Inflammatory macrophage treated with lipopolysaccharide for 4 hours (primary cell): ENCODE data around the gene BBS12.
A peak's percentile ranks its signal among the peaks of the same experiment; 100 is the strongest.

Experiments used
- DNase-seq: peaks from one replicate; pipeline ENCODE4 v3.0.0-alpha.2; 2020

The BBS12 gene

GRCh38 chr4:122716825-122717448 is 15.6 kb upstream of the BBS12 start:
- DNase-seq: peak; percentile 64

- no peak for DNase-seq
These were observed 14.2 kb upstream of the BBS12 start for GRCh38 chr4:122718281-122718680.

DNA sequence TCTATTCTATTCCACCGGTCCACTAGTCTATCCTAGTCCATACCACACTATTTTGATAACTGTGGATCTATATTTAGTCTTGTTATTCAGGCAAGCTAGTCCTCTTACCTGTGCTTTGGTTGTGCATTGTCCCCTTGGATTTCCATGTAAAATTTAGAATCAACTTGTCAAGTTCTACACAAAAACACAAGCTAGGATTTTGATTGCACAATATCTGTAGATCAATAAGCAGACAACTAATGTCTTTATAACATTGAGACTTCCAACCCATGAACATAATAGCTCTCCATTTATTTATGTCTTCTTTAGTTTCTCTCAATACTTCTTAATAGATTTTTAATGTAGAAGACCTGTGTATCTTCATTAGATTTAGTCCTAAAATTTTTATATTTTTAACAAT is 10.2 kb upstream of the BBS12 start:
- no peak for DNase-seq

GRCh38 chr4:122728856-122729255 is 3.6 kb upstream of the BBS12 start:
- no peak for DNase-seq

- DNase-seq: no peak
These were observed 828 bp upstream of the BBS12 start for GRCh38 chr4:122731676-122732075.

DNA sequence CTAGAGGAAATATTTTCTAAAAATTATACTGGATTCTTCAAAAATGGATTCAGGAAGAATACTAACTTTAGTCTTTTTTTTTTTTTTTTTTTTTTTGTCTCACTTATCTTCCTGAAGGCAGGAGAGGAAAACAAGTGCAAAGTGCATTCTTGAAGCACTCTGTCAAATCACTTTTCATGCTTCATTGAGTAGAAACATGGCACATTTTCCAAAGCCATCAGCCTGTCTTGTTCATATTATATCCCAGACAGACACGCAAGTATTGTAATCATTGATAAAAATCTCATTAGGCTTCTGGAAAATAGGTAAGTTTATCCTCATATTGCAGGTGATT is 1.2 kb downstream of the BBS12 start:
- no peak for DNase-seq

- DNase-seq: peak; percentile 42
These were observed 6.7 kb downstream of the BBS12 start for GRCh38 chr4:122739174-122739573.

- DNase-seq: no peak
These were observed 10.7 kb downstream of the BBS12 start for GRCh38 chr4:122742933-122743829.

GRCh38 chr4:122744229-122744628 is 11.7 kb downstream of the BBS12 start:
- peak; percentile 93 for DNase-seq

- peak; percentile 95 for DNase-seq
These were observed 14.0 kb downstream of the BBS12 start for GRCh38 chr4:122746485-122746965.

DNA sequence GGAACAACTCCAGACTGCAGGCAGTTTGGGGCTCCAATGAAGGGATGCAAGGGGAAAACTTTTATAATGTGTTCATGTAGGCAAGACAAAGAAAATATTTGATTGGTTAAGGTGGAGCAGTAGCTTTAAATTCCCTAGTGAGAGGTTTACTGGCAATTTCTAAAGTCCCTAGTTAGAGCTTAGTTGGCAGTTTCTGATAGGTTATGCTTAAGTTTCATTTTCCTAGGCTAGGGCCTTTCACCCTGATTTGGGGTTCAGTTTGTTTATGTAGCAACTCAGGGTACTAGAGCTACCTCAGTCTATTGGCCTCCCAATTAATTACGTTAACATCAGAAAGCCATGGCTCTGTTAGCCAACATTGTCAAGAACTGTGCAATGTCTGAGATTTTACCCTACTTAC is 14.6 kb downstream of the BBS12 start:
- peak; percentile 31 for DNase-seq

- peak; percentile 80 for DNase-seq
These were observed 15.4 kb downstream of the BBS12 start for GRCh38 chr4:122747883-122748282.

GRCh38 chr4:122749704-122750454 is 17.4 kb downstream of the BBS12 start:
- DNase-seq: no peak

GRCh38 chr4:122755675-122756074 is 23.2 kb downstream of the BBS12 start:
- no peak for DNase-seq

GRCh38 chr4:122758033-122758432 is 25.5 kb downstream of the BBS12 start:
- DNase-seq: peak; percentile 38

DNA sequence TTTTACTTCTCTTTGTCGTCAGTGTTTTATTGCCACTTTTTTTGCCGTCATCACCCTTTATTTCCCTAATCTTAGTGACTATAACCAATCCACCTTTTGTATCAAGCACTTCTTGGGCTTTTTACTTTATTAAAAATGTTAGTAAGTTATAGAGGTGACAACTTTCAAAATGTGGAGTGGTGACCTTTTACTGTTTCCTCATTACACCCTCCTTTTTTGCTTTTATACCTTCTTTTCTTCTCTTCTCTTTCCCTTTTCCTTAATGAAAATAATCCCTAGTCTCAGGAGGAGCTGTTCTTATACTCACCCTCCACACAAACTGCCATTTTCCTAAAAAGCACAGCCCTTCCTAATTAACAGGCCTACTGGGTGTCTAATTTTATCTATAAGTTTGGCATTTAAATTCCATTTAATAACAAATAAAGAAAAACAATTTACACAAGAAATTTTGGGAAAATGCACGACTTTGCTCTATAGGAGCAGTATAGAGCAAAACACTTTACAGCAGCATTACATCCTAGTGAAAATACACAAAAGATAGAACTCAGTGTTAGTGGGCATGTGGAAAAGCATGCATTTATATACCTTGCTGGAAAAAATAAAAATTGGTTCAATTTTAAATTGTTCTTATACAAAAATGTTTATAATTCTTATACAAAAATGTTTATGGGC is 27.3 kb downstream of the BBS12 start:
- no peak for DNase-seq

DNA sequence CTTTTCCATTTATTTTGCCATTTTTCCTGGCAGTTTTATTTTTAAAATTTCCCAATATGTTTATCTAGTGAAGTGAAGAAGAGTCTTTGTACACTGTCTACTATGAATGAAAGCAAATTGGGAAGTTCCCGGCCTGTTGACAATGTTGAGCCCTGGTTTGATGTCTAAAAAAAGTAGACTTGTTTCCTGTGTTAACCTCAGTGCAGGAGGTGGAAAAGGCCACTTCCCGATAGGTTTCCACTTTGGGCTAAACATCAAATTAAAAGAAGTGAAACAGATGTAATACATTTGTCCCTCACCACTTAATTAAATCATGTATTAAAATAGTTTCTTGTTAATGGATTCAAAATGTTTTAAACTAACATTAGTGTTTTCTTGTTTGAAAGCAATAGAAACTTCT is 30.0 kb downstream of the BBS12 start:
- DNase-seq: peak; percentile 8

- DNase-seq: no peak
These were observed 30.6 kb downstream of the BBS12 start for GRCh38 chr4:122762966-122763716.

DNA sequence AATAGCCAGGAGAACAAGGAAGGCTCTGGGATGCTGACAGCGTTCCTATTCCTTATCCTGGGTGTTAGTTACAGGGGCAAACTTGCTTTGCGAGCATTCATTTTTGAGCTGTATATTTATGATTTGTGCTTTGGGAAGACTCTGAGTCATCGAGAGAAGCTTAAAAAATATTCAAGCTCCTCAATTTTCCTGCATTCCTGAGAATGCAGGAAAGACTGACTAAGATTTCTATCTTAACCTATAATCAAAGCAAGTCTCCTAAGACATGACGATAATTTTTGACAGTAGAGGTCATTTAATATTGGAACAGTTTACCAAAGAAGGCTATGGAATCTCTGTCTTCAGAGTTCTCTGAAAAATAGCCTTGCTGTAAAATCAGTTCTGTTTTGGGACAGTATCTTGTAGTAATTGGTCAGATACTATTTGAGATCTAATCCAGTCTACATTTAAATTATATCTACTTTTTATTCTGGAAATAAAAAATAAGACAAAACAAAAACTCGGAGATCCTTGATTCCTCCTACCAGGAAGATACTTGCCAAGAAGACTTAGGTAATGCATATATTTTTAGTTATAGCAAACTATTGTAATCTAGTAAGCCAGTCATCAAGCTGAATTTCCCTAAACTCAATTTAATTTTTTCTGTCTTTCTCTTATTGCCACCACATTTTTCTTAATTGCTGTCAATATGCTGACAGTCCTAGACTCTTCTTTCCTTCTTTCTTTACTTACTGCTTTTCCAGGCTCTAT is 31.7 kb downstream of the BBS12 start:
- no peak for DNase-seq

GRCh38 chr4:122764821-122765215 is 32.3 kb downstream of the BBS12 start:
- peak; percentile 62 for DNase-seq

DNA sequence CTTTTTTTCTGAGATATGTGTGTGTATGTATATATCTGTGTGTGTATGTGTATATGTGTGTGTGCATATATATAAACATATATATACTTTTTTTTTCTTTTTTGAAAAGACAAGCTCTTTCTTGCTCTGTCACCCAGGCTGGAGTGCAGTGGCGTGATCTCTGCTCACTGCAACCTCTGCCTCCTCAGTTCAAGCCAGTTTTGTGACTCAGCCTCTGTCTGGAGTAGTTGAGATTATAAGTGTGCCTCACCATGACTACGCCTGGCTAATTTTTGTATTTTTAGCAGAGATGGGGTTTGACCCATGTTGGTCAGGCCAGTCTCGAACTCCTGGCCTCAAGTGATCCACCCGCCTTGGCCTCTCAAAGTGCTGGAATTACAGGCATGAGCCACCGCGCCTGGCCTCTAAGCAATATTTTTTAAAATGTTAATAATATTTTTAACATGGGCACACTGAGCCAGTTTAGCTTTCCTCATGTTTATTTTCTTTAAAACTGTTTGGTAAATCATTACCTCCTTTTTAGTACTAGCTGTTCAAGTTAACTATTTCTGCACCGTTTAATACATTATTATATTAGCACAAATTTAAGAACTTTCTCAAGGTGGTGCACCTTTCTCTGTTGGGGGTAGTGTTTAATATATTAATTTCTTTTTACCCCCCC is 33.3 kb downstream of the BBS12 start:
- no peak for DNase-seq
